Tibial nerve (tissue), 3 donors: Measurements from ENCODE around the gene DLX3.

Experiments used
- EP300 ChIP-seq, 2 donors: sonication (generic); formaldehyde crosslinking; IDR thresholded peaks; one replicate each; pipeline ENCODE4 v1.6.1; 2017; ENCODE audit warnings: antibody characterized with exemption in 2 of 2, mild to moderate bottlenecking in 1 of 2
- POLR2A ChIP-seq, 2 donors: fragments of 450-650 bp; IDR thresholded peaks; one replicate each; pipeline ENCODE4 v1.6.1; 2017; ENCODE audit warnings: antibody characterized with exemption in 2 of 2, mild to moderate bottlenecking in 2 of 2, moderate library complexity in 2 of 2

DNA sequence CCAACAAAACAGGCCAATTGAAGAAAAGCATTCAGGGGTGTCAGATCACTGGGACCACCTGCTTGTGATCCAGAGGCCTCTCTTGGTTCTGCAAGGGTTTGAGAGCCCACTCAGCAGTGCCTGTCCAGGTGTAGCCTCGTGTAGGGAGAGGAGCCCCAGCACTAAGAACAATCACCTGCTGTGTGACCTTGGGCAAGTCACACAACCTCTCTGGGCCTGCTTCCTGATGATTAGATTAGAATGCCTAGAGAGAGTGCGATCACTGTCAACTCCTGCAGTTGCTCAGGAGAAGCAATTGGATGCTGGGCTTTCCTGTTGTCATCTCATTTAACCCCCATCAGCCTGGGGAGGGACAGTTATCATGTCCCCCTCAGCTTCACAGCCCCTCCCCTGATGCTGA lies 10.2 kb downstream of the DLX3 start:
- TF ChIP-seq EP300 (IDR thresholded peaks at IDR 0.05), result no peak
- no peak for TF ChIP-seq POLR2A (IDR thresholded peaks at IDR 0.05)
